Stimulated activated CD4-positive, alpha-beta T cell treated with anti-CD3 and anti-CD28 coated beads, Interleukin-2, amount 100 ng/mL, for 24 hours (primary cell): Measurements from ENCODE around the gene RFC4.

ENCODE experiments used
- DNase-seq, 2 donors: peaks; one replicate each; pipeline ENCODE4 v3.0.0-alpha.2; 2020

Gene RFC4

GRCh38 chr3:186785495-186786018, 20.7 kb downstream of the RFC4 start:
- DNase-seq, result no peak

GRCh38 chr3:186784820-186785494, 21.3 kb downstream of the RFC4 start:
- DNase-seq, result no peak

GRCh38 chr3:186783731-186784515, 22.4 kb downstream of the RFC4 start:
- peak; percentile 74 to 78 for DNase-seq

- DNase-seq, result peak; percentile 91 to 92
Measured at GRCh38 chr3:186783058-186783730, 23.1 kb downstream of the RFC4 start, which contains the start of gene EIF4A2. Gene EIF4A2, plus strand, starts transcription at chr3:186783577. Its CDS starts 34 bp downstream, at chr3:186783611.

GRCh38 chr3:186782542-186783057, 23.7 kb downstream of the RFC4 start:
- no peak for DNase-seq

GRCh38 chr3:186779204-186779603, 27.1 kb downstream of the RFC4 start:
- no peak for DNase-seq

GRCh38 chr3:186775999-186776398, 30.3 kb downstream of the RFC4 start:
- no peak for DNase-seq

- DNase-seq, result peak; percentile 70 to 74
Measured at GRCh38 chr3:186772701-186773417, 33.4 kb downstream of the RFC4 start.

- peak in 1 of 2 donors; percentile 15 for DNase-seq
Measured at GRCh38 chr3:186772281-186772694, 34.0 kb downstream of the RFC4 start.

GRCh38 chr3:186760897-186761447, 45.3 kb downstream of the RFC4 start:
- no peak for DNase-seq

- DNase-seq, result no peak
Measured at GRCh38 chr3:186760141-186760833, 46.0 kb downstream of the RFC4 start.

- no peak for DNase-seq
Measured at GRCh38 chr3:186759231-186759930, 46.9 kb downstream of the RFC4 start.

- no peak for DNase-seq
Measured at GRCh38 chr3:186757686-186758220, 48.5 kb downstream of the RFC4 start.

- DNase-seq, result no peak
Measured at GRCh38 chr3:186757214-186757613, 49.1 kb downstream of the RFC4 start.

- no peak for DNase-seq
Measured at GRCh38 chr3:186754871-186755270, 51.4 kb downstream of the RFC4 start.

GRCh38 chr3:186754006-186754405, 52.3 kb downstream of the RFC4 start:
- DNase-seq, result no peak

- DNase-seq, result no peak
Measured at GRCh38 chr3:186751480-186751879, 54.8 kb downstream of the RFC4 start.

GRCh38 chr3:186750316-186750715, 56.0 kb downstream of the RFC4 start:
- no peak for DNase-seq

- DNase-seq, result no peak
Measured at GRCh38 chr3:186746008-186746407, 60.3 kb downstream of the RFC4 start.

GRCh38 chr3:186743666-186744065, 62.6 kb downstream of the RFC4 start:
- no peak for DNase-seq
